CMK (cell line): ENCODE measurements around the gene PRKCZ.

ENCODE experiments used
- DNase-seq: peaks from one replicate; pipeline ENCODE4 v3.0.0-alpha.2; 2010; ENCODE audit warnings: low read depth

The PRKCZ gene

DNA sequence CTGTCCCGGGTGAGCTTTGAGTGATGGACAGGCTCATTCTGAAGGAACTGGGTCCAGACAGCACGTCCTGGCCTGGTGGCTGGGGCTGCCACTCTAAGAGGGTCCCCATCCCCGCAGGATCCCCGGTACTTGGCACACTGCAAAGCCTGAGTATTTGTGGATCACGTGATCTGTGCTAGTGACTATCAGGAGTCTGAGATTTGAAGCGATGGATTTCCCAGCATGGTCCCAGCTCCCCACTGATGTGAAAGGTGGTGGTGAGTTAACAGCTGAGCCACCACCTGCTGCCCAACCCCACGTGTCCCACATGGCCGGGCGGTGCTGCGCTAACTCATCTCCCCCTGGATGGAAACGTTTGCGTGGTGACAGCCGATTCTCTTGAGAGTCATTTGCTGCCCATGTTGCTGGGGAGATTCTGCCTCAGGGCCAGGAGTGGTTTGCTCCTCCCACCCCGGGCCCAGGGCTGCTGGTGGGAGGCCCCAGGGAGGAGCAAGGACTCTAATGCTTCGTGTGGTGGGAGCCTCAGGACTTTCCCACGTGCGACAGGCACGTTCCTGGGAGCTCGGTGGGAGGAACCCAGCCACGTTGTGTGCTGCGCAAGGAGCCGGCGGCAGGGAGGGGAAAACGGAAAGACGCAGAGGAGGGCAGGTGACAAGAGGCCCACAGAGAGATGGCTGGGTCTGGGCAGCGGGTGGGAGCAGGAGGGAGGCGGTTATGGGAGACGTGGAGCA, 129.2 kb downstream of the PRKCZ start:
- DNase-seq: no peak

DNA sequence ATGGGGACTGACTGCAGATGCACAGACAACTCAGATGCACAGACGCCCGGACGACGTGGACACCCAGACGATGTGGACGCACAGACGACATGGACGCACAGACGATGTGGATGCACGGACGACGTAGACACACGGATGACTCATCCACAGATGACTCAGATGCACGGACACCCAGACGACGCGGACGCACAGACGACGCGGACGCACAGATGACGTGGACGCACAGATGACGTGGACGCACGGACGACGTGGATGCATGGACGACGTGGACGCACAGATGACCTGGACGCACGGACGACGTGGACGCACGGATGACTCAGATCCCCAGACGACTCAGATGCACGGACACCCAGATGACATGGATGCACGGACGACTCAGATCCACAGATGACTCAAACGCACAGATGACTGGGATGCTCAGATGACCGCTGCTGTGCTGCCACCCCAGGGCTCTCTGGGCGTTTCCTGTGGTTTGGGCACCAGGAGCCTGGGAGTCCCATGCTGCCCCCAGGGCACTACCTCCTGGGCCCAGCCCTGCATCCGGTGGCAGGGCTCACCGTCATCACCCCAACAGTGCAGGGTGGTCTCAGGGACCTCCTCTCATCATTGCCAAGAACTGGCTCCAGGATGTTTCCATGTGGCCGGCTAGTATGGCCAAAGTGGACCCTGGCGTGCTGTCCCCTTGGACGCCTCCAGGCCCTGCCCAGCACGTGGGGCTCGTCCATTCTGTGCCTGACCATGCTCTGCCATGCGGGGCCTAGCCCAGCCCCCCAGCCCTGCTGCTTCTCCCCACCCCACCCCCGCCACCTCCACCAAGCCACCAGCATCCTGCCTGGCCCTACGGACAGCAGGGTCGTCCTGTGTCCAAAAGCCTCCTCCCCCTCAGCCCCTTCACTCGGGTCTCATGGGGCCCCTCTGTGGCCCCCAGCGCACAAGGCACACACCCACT, 130.4 kb downstream of the PRKCZ start:
- no peak for DNase-seq

DNA sequence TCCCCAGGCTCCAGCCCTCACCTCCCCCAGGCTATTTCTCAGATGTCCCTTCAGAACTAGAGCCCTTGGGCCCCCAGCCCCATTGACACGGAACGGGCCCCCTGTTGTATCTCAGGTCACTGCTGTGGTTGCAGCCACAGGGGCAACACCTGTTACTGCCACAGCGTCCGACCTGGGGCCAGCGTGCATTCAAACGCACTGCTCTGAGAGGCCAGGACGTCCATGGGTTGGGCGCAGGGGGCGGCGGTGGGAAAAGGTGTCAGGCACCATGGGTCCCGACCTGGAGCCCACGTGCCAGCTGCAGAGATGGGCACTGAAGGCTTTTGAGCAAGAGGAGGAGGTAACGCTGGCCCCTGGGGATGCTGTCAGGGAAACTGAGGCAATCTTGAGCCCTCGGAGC, 131.1 kb downstream of the PRKCZ start:
- no peak for DNase-seq

DNA sequence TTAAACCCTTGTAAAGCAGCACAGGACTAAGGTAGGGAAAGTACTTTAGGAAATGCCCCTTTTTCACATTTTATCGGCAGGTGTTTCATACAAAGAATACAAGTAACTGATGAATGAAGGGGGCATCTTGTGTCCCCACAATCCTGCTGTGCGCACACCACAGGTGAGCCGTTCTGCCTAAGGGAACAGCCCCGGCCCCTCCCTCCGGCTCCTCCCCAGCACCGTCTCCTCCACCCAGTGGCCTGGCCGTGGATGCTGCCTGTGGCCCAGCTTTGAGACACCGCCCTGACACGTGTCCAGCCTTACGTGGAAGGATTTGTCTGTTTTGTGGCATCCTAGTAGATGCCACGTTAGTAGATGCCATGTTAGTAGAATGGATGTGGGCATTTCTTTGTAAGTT, 131.5 kb downstream of the PRKCZ start:
- DNase-seq: no peak

DNA sequence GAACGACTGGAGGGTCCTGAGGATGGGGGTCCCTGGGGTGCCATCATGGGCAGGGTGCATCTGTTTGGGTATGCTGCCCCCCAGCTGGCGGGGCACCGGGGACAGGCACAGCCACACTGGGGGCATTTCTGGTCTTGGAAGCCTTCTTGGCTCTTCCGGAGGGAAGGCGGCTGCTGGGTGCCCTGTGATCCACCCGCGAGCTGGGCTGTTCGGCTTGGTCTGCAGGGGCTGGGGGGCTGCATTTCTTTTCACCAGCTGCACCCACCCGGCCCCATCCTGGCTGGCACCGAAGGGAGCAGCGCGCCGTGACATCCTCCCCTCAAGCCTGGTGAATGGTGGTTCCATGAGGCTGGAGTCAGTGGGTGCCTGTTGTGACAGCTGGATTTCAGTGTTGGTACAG, 132.2 kb downstream of the PRKCZ start:
- DNase-seq: no peak

DNA sequence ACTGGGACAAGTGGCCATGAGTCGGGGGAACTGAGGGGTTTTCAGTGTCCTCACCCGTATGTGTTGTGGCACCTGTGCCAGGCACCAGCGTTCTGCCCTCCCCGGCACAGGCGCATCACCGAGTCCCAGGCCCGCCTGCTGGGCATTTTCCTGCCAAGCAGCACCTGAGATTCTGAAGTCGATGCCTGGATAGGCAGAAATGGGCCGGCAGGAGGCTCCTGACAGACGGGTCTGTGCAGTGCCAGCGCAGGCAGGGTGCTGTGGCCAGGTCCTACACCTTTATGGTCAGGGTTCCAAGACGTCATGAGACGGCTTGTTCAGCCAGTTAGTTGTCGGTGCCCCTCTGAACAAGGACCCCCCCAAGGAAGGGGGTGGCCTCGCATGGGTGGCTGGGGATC, 133.7 kb downstream of the PRKCZ start:
- no peak for DNase-seq

DNA sequence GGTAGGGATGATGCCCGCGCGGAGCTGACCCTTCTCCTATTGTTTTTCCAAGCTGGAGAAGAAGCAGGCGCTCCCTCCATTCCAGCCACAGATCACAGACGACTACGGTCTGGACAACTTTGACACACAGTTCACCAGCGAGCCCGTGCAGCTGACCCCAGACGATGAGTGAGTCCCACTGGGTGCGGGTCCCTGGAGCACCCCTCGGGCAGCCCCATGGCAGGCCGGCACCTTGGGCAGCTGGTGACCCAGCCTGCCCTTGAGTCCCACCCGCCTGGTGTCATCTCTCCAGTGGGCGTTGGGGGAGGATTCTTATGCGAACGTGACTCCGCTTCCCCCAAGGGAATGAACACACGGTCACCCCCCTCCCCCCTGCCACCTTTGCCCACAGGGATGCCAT, 134.3 kb downstream of the PRKCZ start:
- no peak for DNase-seq

DNA sequence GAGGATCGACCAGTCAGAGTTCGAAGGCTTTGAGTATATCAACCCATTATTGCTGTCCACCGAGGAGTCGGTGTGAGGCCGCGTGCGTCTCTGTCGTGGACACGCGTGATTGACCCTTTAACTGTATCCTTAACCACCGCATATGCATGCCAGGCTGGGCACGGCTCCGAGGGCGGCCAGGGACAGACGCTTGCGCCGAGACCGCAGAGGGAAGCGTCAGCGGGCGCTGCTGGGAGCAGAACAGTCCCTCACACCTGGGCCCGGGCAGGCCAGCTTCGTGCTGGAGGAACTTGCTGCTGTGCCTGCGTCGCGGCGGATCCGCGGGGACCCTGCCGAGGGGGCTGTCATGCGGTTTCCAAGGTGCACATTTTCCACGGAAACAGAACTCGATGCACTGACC, 134.7 kb downstream of the PRKCZ start:
- no peak for DNase-seq

DNA sequence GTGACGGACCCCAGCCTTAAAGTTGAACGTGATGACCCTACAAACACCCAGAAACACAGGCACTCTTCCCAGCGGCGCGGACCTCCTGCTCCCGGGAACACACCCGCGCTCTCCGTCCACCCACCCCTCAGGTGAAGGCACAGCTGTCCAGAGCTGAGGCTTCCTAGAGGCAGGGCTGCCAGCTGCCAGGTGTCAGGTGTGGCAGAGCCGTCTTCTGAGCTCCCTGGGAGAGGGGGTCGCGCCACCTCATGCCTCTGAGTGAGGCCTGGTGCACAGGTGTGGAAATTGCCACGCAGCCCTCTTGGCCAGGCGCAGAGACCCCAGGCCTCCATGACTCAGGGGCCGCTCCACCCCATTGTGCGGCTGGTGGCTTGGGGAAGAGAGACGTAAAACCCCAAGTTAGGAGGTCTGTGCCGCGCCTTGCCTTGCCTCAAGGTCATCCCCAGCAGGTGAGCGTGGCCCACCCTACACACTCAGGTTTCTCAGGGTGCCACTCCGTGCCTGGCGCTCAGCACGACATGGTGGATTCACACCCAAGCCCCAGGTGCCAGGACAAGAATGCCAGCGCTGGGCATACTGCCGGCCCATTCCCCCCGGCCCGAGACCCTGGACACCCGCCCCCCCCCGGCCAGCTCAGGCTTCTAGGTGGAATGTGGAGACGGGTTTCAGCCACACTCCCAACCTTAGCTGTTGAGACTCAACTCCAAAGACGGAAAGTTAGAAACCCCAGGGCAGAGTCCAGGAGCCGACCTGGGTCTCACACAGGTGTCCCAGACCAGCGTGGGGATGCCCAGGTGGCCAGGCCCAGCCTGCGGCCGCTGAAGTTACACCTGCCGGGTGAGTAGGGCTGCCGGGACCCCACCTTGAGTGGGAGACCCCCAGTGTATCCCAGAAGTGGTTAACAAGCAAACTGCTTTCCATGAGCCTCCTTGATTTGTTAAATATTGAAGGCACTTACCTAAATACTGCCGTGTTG, 136.0 kb downstream of the PRKCZ start:
- DNase-seq: no peak

DNA sequence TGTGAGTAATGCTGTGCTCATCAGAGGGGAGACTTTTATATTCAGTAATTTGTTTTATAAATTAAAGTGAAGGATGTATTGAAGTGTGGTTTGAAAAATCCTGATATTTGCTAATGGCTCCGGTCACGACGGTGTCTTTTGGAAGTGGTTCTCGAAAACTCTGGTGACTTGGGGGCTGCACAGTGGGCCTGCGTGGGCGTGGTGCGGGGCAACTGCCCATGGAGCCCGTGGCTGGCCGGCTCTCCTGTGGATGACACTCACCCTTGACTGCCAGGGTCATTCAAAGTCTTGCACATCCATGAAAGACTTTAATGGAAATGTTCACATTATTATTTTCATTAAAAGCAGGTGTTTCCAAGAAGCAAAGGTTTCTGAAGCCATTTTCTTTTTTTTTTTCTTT, 136.7 kb downstream of the PRKCZ start:
- DNase-seq: no peak

DNA sequence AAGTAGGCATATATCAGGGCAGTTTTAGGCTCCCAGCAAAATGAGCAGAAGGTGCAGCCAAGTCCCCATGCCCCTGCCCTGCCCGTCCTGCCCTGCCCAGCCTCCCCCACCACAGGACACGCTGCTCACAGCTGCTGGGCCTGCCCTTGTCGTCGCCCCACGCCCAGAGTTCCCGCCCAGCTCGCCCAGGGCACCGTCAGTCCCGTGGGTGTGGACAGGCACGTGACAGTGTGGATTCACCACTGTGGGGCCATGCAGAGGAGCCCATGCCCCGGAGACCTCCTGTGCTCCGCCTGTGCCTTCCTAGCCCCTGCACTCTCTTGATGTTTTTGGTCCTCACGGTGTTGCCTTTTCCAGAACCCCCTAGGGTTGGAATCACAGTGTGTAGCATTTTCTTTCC, 137.4 kb downstream of the PRKCZ start:
- no peak for DNase-seq

DNA sequence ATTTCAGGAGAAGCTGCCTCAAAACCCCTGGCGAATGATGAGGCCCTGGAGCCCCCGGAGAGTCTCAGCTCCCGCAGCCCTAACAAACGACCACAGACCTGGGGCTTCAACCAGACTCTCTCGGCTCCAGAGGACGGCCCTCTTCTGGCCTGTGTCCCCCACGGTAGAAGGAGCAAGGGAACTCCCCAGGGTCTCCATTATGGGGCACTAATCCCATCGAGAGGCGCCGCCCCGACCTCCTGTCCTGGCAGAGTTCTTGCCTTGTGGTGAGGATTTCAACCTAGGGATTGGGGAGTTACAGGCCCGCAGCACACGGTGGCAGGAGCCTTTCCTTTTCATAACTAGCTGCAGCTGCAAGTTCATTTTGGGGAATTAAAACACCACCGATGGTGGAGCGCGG, 138.1 kb downstream of the PRKCZ start:
- no peak for DNase-seq

DNA sequence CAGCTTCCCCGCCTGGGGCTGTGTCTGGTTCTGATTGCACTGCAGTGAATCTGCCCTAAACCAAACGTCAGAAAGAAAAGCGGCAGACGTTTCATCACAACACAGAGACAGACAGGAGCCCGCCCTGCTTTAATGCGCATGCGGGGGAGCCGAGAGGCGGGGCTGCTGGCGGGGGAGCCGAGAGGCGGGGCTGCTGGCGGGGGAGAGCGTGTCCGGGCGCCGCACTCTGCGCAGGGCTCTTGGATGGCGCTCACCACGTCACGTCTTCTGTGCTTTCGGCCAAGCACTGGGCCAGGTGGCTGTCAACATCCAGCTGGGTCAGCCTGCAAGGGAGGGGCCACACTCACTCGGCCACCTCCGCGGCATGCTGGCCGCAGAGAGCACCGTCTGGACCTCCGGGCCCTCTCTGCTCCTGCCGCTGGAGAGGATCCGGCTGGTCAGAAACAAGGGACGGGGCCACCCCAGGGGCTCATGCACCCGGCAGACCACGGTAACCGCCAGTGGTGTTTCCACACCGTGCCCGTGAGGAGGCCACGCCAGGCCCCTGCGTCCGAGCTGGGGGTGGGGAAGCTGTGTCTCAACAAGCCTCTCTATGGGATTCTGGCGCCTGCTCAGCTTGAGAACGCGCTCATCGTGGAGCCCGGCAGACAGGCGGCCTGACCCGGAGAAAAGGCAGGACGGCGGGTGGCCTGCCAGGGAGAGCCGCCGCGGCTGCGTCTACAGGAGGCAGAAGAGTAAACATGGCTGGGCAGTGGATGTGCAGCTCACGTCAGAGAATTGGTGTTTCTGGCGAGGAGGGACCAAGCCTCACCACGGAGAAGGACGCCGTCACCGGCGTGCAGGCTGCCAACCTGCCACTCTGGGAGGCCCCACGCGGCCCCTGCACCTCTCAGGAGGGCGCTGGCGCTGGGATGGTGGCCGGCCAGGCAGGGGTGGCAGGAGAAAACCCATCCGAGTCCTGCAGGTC, 139.5 kb downstream of the PRKCZ start:
- peak; percentile 76 for DNase-seq

DNA sequence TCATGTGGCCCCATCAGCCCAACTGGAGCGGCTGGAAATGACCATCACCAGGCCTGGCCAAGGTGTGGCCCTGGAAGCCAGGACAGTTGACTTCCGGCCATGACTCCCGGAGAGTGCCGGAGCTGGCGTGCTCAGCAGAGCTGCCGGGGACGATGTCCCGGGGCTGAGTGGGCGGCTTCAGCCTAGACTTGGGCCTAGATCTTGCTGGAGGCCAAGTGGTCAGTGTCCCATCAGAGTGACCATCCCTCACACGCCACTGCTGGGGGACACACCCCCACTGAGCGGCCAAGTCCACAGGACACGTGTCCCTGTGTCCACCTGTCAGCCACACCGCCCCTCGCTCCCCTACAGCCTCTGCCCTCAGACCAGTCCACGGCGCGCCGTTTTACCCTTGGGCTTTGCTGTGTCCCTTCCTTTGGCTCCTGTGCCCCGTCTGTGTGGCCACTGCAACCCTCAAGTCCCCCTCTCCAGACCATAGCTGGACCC, 140.3 kb downstream of the PRKCZ start:
- no peak for DNase-seq

DNA sequence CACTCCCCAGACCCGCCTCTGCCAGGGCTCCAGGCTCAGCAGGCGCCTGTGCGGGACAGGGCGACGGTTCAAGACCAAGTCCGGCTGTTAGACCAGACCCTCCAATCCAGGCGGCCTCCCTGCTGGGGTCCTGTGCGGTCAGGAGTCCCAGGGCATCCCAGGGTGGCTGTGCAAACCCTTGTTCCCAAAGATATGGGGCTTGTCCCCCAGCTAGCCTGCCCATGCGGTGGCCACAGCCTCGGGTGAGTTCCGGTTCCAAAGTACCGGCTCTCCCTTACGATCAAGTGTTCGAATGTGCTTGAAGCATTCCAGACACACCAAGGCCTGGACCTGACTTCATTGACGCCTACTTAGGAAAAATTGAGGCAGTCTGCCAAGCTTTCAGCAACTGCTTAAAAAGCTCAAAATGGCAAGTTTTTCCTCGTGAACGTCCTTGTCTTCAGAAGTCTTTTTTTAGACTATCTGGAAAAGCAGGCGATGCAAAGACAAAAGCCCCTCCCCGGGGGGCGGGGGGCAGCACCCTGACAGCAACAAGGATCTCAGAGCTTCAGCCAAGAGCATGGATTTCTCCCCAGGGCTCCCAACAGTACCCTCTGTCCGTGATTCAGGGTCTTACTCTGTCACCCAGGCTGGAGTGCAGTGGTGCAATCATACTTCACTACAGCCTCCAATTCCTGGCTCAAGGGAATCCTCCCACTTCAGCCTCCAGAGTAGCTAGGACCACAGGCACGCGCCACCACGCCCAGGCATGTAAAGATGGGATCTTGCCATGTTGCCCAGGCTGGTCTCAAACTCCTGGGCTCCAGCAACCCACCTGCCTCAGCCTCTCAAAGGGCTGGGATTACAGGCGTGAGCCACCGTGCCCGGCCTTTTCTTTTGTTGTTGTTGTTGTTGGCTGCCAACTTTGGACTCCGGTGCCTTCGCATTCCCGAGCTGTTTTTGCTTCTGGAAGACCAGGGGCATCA, 142.1 kb downstream of the PRKCZ start:
- no peak for DNase-seq

DNA sequence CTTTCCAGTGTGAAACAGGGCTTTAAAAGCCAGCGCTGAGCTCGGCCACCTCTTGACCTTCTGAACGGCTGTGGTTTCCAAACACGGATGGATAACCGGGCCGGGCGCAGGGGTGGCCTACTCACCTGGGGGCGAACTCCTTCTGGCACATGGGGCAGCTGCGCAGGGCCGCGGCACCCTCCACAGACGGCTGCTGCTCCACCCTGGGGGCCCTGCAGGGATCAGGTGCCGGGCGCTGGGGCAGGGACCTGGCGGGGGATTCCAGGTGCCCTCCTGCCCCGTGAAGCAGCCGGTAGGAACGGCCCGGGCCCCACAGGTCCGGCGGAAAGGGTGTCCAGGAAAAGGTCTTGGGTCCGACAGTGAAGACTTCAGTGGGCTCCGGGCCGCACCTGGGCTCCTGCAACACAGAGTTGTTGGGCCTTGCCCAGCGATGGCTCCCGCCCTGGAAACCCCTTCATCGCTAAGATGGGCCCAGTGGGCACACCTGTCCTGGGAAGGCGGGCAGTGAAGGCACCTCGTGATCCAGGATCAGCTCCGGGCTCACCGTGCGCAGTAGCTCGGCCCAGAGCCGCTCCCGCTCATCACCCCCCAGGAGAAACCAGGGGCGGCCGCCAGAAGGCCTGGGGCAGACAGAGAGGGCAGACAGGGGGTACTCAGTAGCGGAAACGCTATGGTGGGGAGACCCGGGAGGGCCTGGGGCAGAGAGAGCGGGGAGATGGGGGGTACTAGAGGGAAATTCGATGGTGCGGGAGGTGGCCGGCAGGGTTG, 143.5 kb downstream of the PRKCZ start:
- DNase-seq: no peak

DNA sequence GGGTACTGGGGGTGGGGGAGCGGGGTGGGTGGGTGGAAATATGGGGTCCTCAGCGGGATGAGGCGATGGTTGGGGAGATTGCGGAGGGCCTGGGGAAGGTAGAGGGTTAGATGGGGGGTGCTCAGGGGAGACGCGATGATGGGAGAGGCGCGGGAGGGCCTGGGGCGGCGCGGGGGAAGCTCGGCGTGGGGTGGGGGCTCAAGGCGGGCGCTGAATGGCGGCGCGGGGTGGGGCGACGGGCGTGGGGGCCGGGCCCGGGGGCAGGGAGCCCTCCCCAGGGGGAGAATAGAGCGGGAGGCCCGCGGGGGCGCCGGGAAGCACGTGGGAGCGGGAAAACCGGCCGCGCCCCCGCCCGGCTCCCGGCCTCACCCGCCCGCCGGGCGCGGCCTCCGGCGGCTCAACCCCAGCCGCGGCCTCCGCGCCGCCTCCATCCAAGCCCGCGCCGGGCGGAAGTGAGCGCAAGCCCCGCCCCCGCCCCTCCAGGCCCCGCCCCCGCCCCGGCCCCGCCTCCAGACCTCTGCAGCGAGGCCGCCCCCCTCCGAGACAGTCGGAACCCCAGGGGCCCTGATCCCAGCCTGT, 144.2 kb downstream of the PRKCZ start, which contains the start of gene FAAP20:
FAAP20 (minus strand) TSS at position 454 of the 579 bp plus-strand sequence; CDS start at position 431, 23 bp downstream.
- peak; percentile 54 for DNase-seq
